MM.1S (cell line): Measurements from ENCODE around the gene TMEFF2.

Experiments
- EZH2phosphoT487 ChIP-seq: fragments of 300-600 bp; sonication (generic); IDR thresholded peaks from 2 replicates; pipeline ENCODE4 v1.6.1; 2018; ENCODE audit warnings: antibody characterized with exemption, low read length
- TF ChIP-seq, protein P1 (sequence below): fragments of 300-600 bp; sonication (generic); IDR thresholded peaks from 2 replicates; pipeline ENCODE4 v1.5.1; 2016; ENCODE audit warnings: antibody characterized with exemption, low read length, mixed read lengths

DNA sequence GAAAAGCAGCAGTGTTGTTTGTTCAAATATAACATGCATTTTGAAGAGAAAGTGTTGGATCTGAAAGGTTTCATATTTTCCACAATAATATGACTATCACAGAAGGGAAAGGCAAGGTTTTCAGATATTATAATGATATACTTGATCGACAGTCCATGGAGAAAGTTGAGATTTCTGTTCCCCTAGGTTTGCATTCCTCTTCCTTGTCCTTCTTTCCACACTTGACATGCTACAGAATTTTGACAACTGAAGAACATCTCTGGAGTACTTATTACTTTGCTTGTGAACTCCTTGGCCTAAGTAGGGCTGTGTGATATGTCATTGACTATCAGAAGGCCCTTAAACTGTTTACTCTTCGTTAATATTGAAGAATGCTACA, 46.5 kb downstream of the TMEFF2 start:
- TF ChIP-seq, protein P1, sequence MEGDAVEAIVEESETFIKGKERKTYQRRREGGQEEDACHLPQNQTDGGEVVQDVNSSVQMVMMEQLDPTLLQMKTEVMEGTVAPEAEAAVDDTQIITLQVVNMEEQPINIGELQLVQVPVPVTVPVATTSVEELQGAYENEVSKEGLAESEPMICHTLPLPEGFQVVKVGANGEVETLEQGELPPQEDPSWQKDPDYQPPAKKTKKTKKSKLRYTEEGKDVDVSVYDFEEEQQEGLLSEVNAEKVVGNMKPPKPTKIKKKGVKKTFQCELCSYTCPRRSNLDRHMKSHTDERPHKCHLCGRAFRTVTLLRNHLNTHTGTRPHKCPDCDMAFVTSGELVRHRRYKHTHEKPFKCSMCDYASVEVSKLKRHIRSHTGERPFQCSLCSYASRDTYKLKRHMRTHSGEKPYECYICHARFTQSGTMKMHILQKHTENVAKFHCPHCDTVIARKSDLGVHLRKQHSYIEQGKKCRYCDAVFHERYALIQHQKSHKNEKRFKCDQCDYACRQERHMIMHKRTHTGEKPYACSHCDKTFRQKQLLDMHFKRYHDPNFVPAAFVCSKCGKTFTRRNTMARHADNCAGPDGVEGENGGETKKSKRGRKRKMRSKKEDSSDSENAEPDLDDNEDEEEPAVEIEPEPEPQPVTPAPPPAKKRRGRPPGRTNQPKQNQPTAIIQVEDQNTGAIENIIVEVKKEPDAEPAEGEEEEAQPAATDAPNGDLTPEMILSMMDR: no peak
- no peak for TF ChIP-seq EZH2phosphoT487
